Adrenal gland (tissue), 12 donors: Measurements from ENCODE around the gene CDH20. TPM values are rescaled to one million over a fixed set of nuclear protein-coding genes. Genes with fewer than 3 reads are reported as not detected.

ENCODE experiments used
- DNase-seq, 7 donors: peaks; one replicate each; pipeline ENCODE4 v3.0.0-alpha.2; 2019 to 2020
- H3K27ac ChIP-seq, 5 donors: fragments of 200-600 bp; sonication (generic) in 4 of 5; 1 replicate in 3 of 5; 2 replicates in 2 of 5; pipeline versions ENCODE4 v1.5.1 to v1.8.0; 2016 to 2020; ENCODE audit warnings: mild to moderate bottlenecking in 1 of 5
- H3K27me3 ChIP-seq: fragments of 200-600 bp; 2 replicates; pipeline ENCODE4 v1.8.0; 2021
- H3K36me3 ChIP-seq, 2 donors: fragments of 200-600 bp; replicated peaks in 1 of 2; 1 replicate in 1 of 2; 2 replicates in 1 of 2; pipeline versions ENCODE4 v1.5.1 to v1.8.0; 2018 to 2022
- H3K4me1 ChIP-seq, 2 donors: fragments of 200-600 bp; replicated peaks in 1 of 2; 1 replicate in 1 of 2; 2 replicates in 1 of 2; pipeline versions ENCODE4 v1.5.1 to v1.8.0; 2018 to 2021
- H3K4me3 ChIP-seq, 4 donors: fragments of 200-600 bp; sonication (generic) in 3 of 4; one replicate each; pipeline ENCODE4 v1.5.1; 2016 to 2018
- H3K9me3 ChIP-seq, 3 donors: fragments of 200-600 bp; sonication (generic) in 1 of 3; replicated peaks in 1 of 3; 1 replicate in 2 of 3; 2 replicates in 1 of 3; pipeline versions ENCODE4 v1.5.1 to v1.8.0; 2016 to 2021
- CTCF ChIP-seq, 6 experiments: fragments of 450-650 bp in 4 of 6; fragments of 200-600 bp in 2 of 6; sonication (generic) in 1 of 6; IDR thresholded peaks; 1 replicate in 5 of 6; 2 replicates in 1 of 6; pipeline versions ENCODE4 v1.5.1 to v1.8.0; 2016 to 2021; ENCODE audit warnings: antibody characterized with exemption in 6 of 6, mild to moderate bottlenecking in 2 of 6, moderate library complexity in 1 of 6
- POLR2A ChIP-seq, 2 donors: fragments of 450-650 bp; IDR thresholded peaks; one replicate each; pipeline ENCODE4 v1.6.1; 2017; ENCODE audit warnings: antibody characterized with exemption in 2 of 2, mild to moderate bottlenecking in 2 of 2, moderate library complexity in 1 of 2
- WGBS, 4 donors: extraction: QIAGEN DNeasy Blood & Tissue Kit in 2 of 4; methylation state at CpG; one replicate each; pipeline versions ENCODE4 v1.1.5 to v1.1.7; 2013 to 2017; 5-methylcytosine and 5-hydroxymethylcytosine counted together
- intact Hi-C, 2 donors: fragments of 100-400 bp; cut with DNase I; formaldehyde crosslinking; loops; one replicate each; pipeline versions ENCODE4 v1.14.1 to v1.15.0; 2022 to 2023
- polyA plus RNA-seq, 3 donors: library from polyadenylated mRNA; stranded (reverse); fragments of 200-250 nt in 2 of 3; fragments of 350-450 nt in 1 of 3; fragmentation: Illumina TruSeq in 1 of 3; extraction: RNeasy Lipid Tissue Mini Kit (QIAGEN cat#74804) in 1 of 3; gene quantifications; one replicate each; pipeline ENCODE4 v1.2.3, GENCODE V29; 2013 to 2014
- total RNA-seq, 9 donors: library from RNA; depleted of rRNA in 4 of 9; stranded (reverse); fragments of >200 nt in 4 of 9; fragments of 120-200 nt in 1 of 9; fragmentation: NEBNext Ultra II Directional in 1 of 9; extraction: Animal tissue kit (Norgen Biotek cat#: 25700) in 1 of 9; gene quantifications; one replicate each; pipeline versions ENCODE4 v1.1.0 to v1.2.4, GENCODE V29; 2013 to 2023
- donor health status: healthy with polysubstance abuse.
- donor health status: Bipolar disorder and iron deficiency.
- donor health status: DM: yes; HTN: yes; CAD: no.
- donor health status: DM: no; HTN: no; CAD: no.
- donor health status: DM: no; HTN: no; CAD: no.
- donor health status: DM: yes; HTN: yes; CAD: no.

Gene CDH20
- total and polyA plus RNA-seq, 12 donors: 0.07 to 11.6 (median 0.29) TPM; not detected in 2

- TF ChIP-seq POLR2A (IDR thresholded peaks at IDR 0.05) (no peak), CTCF (IDR thresholded peaks at IDR 0.05) (no peak)
- no peaks in the 10 kb centered on the region for H3K4me1 ChIP-seq
- intact Hi-C loops: loop anchor here in 1 of 2 donors (10.0 kb wide), 2 partner anchors 348 to 578 kb away; no protein-coding TSS in a partner anchor
- no peak overlapping the region for H3K4me3 ChIP-seq
- no peaks in the 10 kb centered on the region for H3K36me3 ChIP-seq
- no peaks in the 10 kb centered on the region for H3K9me3 ChIP-seq
- 48 to 74% (median 56%) methylated on average over 2 of the region's 2 CpGs for WGBS, 4 donors
- no peak overlapping the region for H3K27ac ChIP-seq
- H3K27me3 ChIP-seq: no peaks in the 10 kb centered on the region
- DNase-seq: no peak
These were observed 223.6 kb downstream of the CDH20 start for GRCh38 chr18:61556862-61557261.

- intact Hi-C loops: no loop called here
- WGBS, 4 donors: 61 to 85% (median 72%) methylated on average over 5 to 9 of the region's 9 CpGs
- Histone ChIP-seq H3K27me3 (no peaks in the 10 kb centered on the region), H3K27ac (peak overlapping the region in 2 of 5 donors; percentile 18 to 72), H3K36me3 (no peaks in the 10 kb centered on the region), H3K4me3 (no peak overlapping the region), H3K9me3 (no peaks in the 10 kb centered on the region), H3K4me1 (no peaks in the 10 kb centered on the region)
- TF ChIP-seq POLR2A (IDR thresholded peaks at IDR 0.05): no peak
- no peak for TF ChIP-seq CTCF (IDR thresholded peaks at IDR 0.05)
- peak; percentile 47 to 85 (median 74) for DNase-seq
These were observed 236.1 kb downstream of the CDH20 start for GRCh38 chr18:61569176-61569892.

- intact Hi-C loops: loop anchor here in 1 of 2 donors (10.0 kb wide), 1 partner anchor 65 kb away; no protein-coding TSS in a partner anchor
- Histone ChIP-seq H3K27me3 (no peaks in the 10 kb centered on the region), H3K27ac (peak overlapping the region in 1 of 5 donors; percentile 72)
These were observed 236.8 kb downstream of the CDH20 start for GRCh38 chr18:61570070-61570469.

More at GRCh38 chr18:61570070-61570469, 236.8 kb downstream of the CDH20 start:
- TF ChIP-seq POLR2A (IDR thresholded peaks at IDR 0.05) (no peak), CTCF (IDR thresholded peaks at IDR 0.05) (no peak)
- WGBS, 4 donors: 76 to 84% (median 79%) methylated on average over 3 of the region's 3 CpGs
- Histone ChIP-seq H3K4me1 (no peaks in the 10 kb centered on the region), H3K9me3 (no peaks in the 10 kb centered on the region), H3K36me3 (no peaks in the 10 kb centered on the region), H3K4me3 (no peak overlapping the region)
- DNase-seq: no peak
